Gastrocnemius medialis (tissue), 4 donors: ENCODE measurements around the gene GNAO1. TPM values are rescaled to one million over a fixed set of nuclear protein-coding genes. Genes with fewer than 3 reads are reported as not detected.

ENCODE experiments used
- ATAC-seq, 2 donors: fragments of 150-250 bp; one replicate each; pipeline ENCODE4 v1.9.1; 2016
- DNase-seq, 2 donors: peaks; one replicate each; pipeline ENCODE4 v3.0.0-alpha.2; 2019
- H3K27ac ChIP-seq, 4 donors: fragments of 200-600 bp; sonication (generic); 1 replicate in 1 of 4; 2 replicates in 3 of 4; pipeline ENCODE4 v1.5.1; 2016 to 2018; ENCODE audit warnings: mild to moderate bottlenecking in 2 of 4, moderate library complexity in 1 of 4
- H3K27me3 ChIP-seq, 3 donors: fragments of 200-600 bp; sonication (generic) in 2 of 3; 1 replicate in 1 of 3; 2 replicates in 2 of 3; pipeline versions ENCODE4 v1.5.1 to v1.6.0; 2016 to 2019; ENCODE audit warnings: mild to moderate bottlenecking in 1 of 3, moderate library complexity in 1 of 3
- H3K36me3 ChIP-seq, 2 donors: fragments of 200-600 bp; sonication (generic) in 1 of 2; one replicate each; pipeline ENCODE4 v1.5.1; 2017 to 2018
- H3K4me1 ChIP-seq, 2 donors: fragments of 200-600 bp; sonication (generic) in 1 of 2; one replicate each; pipeline ENCODE4 v1.5.1; 2016 to 2017; ENCODE audit warnings: mild to moderate bottlenecking in 2 of 2
- H3K4me3 ChIP-seq, 4 donors: fragments of 200-600 bp; sonication (generic) in 3 of 4; 1 replicate in 1 of 4; 2 replicates in 3 of 4; pipeline ENCODE4 v1.5.1; 2016 to 2019; ENCODE audit warnings: mild to moderate bottlenecking in 2 of 4
- H3K9me3 ChIP-seq, 3 donors: fragments of 200-600 bp; sonication (generic) in 2 of 3; 1 replicate in 1 of 3; 2 replicates in 2 of 3; pipeline ENCODE4 v1.5.1; 2016 to 2019
- CTCF ChIP-seq, 5 experiments: fragments of 450-650 bp in 3 of 5; fragments of 200-600 bp in 2 of 5; sonication (generic) in 2 of 5; IDR thresholded peaks in 4 of 5; conservative IDR thresholded peaks in 1 of 5; 1 replicate in 4 of 5; 2 replicates in 1 of 5; pipeline ENCODE4 v1.5.1; 2016 to 2019; ENCODE audit warnings: antibody characterized with exemption in 5 of 5, mild to moderate bottlenecking in 3 of 5, moderate library complexity in 3 of 5
- POLR2A ChIP-seq, 2 donors: fragments of 450-650 bp; IDR thresholded peaks; one replicate each; pipeline ENCODE4 v1.6.1; 2017; ENCODE audit warnings: antibody characterized with exemption in 2 of 2, mild to moderate bottlenecking in 2 of 2, moderate library complexity in 2 of 2
- in situ Hi-C, 4 donors: fragments of 200-750 bp; cut with MboI; loops; one replicate each; pipeline versions ENCODE4 v1.15.0 to v1.8.0; 2017; ENCODE audit warnings: low sequenced_read_pairs in 4 of 4
- intact Hi-C: fragments of 100-400 bp; cut with DNase I; formaldehyde crosslinking; loops from one replicate; pipeline ENCODE4 v1.15.1; 2023; ENCODE audit warnings: low total_unique reads
- total RNA-seq, 4 donors: library from RNA; depleted of rRNA; stranded (reverse); fragments of >200 nt; gene quantifications; one replicate each; pipeline versions ENCODE4 v1.1.0 to v1.2.3, GENCODE V29; 2016

Gene GNAO1
- total RNA-seq = 1 to 10 TPM in 2 of 4 donors, under 1 TPM in 2; 0.25 to 2.0 (median 0.79) TPM

GRCh38 chr16:56191156-56191815 lies at the start of gene GNAO1:
Gene GNAO1, plus strand, starts transcription at chr16:56191489. Its CDS starts 747 bp downstream, at chr16:56192236.
- Histone ChIP-seq H3K36me3 (no peaks in the 10 kb centered on the region), H3K9me3 (no peaks in the 10 kb centered on the region), H3K4me1 (peaks cover 8 to 14% of the 10 kb centered on the region in 2 donors), H3K27me3 (peaks cover 34 to 43% (median 36%) of the 10 kb centered on the region in 3 donors), H3K4me3 (peak within 1 kb of the TSS; percentile 59 to 80 (median 66)), H3K27ac (peak within 1 kb of the TSS; percentile 73 to 80 (median 76))
- ATAC-seq = peak; percentile 73 to 74
- peak; percentile 14 to 24 for DNase-seq
- peak in 1 of 2 donors; percentile 2 for TF ChIP-seq POLR2A (IDR thresholded peaks at IDR 0.05)
- TF ChIP-seq CTCF (IDR thresholded peaks at IDR 0.05 in 4 of 5, conservative IDR thresholded peaks at IDR 0.05 in 1 of 5) = no peak
- in situ Hi-C loops = no loop called here
- intact Hi-C loops = no loop called here

- ATAC-seq = no peak
- no peak for DNase-seq
- Histone ChIP-seq H3K27ac (no peak overlapping the region), H3K4me3 (no peak overlapping the region), H3K9me3 (no peaks in the 10 kb centered on the region), H3K36me3 (no peaks in the 10 kb centered on the region), H3K4me1 (no peaks in the 10 kb centered on the region), H3K27me3 (no peaks in the 10 kb centered on the region)
- in situ Hi-C loops (no loop called here), intact Hi-C loops (no loop called here)
- TF ChIP-seq POLR2A (IDR thresholded peaks at IDR 0.05) (no peak), CTCF (IDR thresholded peaks at IDR 0.05 in 4 of 5, conservative IDR thresholded peaks at IDR 0.05 in 1 of 5) (no peak)
Measured at GRCh38 chr16:56143666-56144065, 47.6 kb upstream of the GNAO1 start.

- TF ChIP-seq POLR2A (IDR thresholded peaks at IDR 0.05) (no peak), CTCF (IDR thresholded peaks at IDR 0.05 in 4 of 5, conservative IDR thresholded peaks at IDR 0.05 in 1 of 5) (no peak)
- H3K27me3 ChIP-seq = no peaks in the 10 kb centered on the region
- no peaks in the 10 kb centered on the region for H3K36me3 ChIP-seq
- no peaks in the 10 kb centered on the region for H3K4me1 ChIP-seq
- DNase-seq (no peak), ATAC-seq (no peak)
- no peak overlapping the region for H3K27ac ChIP-seq
- intact Hi-C loops = no loop called here
- in situ Hi-C loops = no loop called here
- H3K4me3 ChIP-seq = no peak overlapping the region
- no peaks in the 10 kb centered on the region for H3K9me3 ChIP-seq
Measured at GRCh38 chr16:56145369-56145768, 45.9 kb upstream of the GNAO1 start.

GRCh38 chr16:56151621-56152020 lies 39.7 kb upstream of the GNAO1 start:
- Histone ChIP-seq H3K4me3 (no peak overlapping the region), H3K27me3 (no peaks in the 10 kb centered on the region), H3K36me3 (no peaks in the 10 kb centered on the region), H3K4me1 (no peaks in the 10 kb centered on the region), H3K27ac (no peak overlapping the region), H3K9me3 (no peaks in the 10 kb centered on the region)
- in situ Hi-C loops = no loop called here
- TF ChIP-seq CTCF (IDR thresholded peaks at IDR 0.05 in 4 of 5, conservative IDR thresholded peaks at IDR 0.05 in 1 of 5) (no peak), POLR2A (IDR thresholded peaks at IDR 0.05) (no peak)
- intact Hi-C loops = no loop called here
- no peak for DNase-seq
- ATAC-seq = no peak
